GM12878 (cell line): Measurements from ENCODE around the gene LRRC26. TPM values are rescaled to one million over a fixed set of nuclear protein-coding genes. Genes with fewer than 3 reads are reported as not detected.
A peak's percentile ranks its signal among the peaks of the same experiment; 100 is the strongest.

Experiments used
- ATAC-seq: fragments of 200-7000 bp; cut with Tn5 transposase; 3 replicates; pipeline ENCODE4 v1.9.1; 2020; ENCODE audit warnings: mild to moderate bottlenecking, moderate library complexity
- BruUV-seq: library from RNA; stranded (reverse); fragments of 400-500 nt; replicated peaks from 2 replicates; lab custom pipeline; 2021; lab: Mats Ljungman, UMichigan
- CTCF ChIA-PET: fragments of 300-600 bp; sonication (Branson Sonifier 250); formaldehyde crosslinking; extraction: SDS; loops from one replicate; lab custom pipeline; 2021; ENCODE audit warnings: inconsistent platforms; lab: Yijun Ruan, JAX
- POLR2A ChIA-PET: fragments of 350-600 bp; formaldehyde crosslinking; extraction: SDS; loops from one replicate; lab custom pipeline; 2021; ENCODE audit warnings: inconsistent platforms; lab: Charles Lee
- RAD21 ChIA-PET: fragments of 300-600 bp; sonication (Branson Sonifier 250); formaldehyde crosslinking; loops from one replicate; lab custom pipeline; 2023; ENCODE audit warnings: antibody characterized with exemption; ENCODE audit not compliant: unreplicated experiment; lab: Charles Lee
- SMC1A ChIA-PET: fragments of 300-600 bp; sonication (Branson Sonifier 250); formaldehyde crosslinking; loops from one replicate; lab custom pipeline; 2023; ENCODE audit not compliant: unreplicated experiment, uncharacterized antibody; lab: Charles Lee
- DNase-seq: peaks from one replicate; pipeline ENCODE4 v3.0.0-alpha.2; 2011; ENCODE audit warnings: low read depth, low spot score
- FAIRE-seq: peaks from 3 replicates; lab custom pipeline; 2011; peaks lifted over from hg19 to GRCh38; lab: Jason Lieb, UNC
- H2AFZ ChIP-seq: 2 replicates; pipeline ENCODE4 v1.6.0; 2011; ENCODE audit warnings: low read depth, low read length, control low read depth; ENCODE audit not compliant: control insufficient read depth
- H3K27ac ChIP-seq: 2 replicates; pipeline ENCODE4 v1.5.1; 2011; ENCODE audit warnings: control low read depth; ENCODE audit not compliant: control insufficient read depth, insufficient read depth
- H3K27me3 ChIP-seq, 2 experiments: replicated peaks in 1 of 2; 2 replicates each; pipeline versions ENCODE4 v1.6.0 to v1.6.1; 2011; ENCODE audit warnings: low read length in 1 of 2; ENCODE audit not compliant: control insufficient read depth in 2 of 2, insufficient read depth in 2 of 2
- H3K36me3 ChIP-seq, 2 experiments: 2 replicates each; pipeline ENCODE4 v1.5.1; 2011; ENCODE audit warnings: low read length in 1 of 2; ENCODE audit not compliant: control insufficient read depth in 2 of 2, insufficient read depth in 2 of 2
- H3K4me1 ChIP-seq: 2 replicates; pipeline ENCODE4 v1.6.1; 2011; ENCODE audit warnings: mild to moderate bottlenecking, low read length, moderate library complexity, mixed read lengths; ENCODE audit not compliant: control insufficient read depth, insufficient read depth
- H3K4me2 ChIP-seq: 2 replicates; pipeline ENCODE4 v1.6.0; 2011; ENCODE audit warnings: control low read depth; ENCODE audit not compliant: control insufficient read depth, insufficient read depth
- H3K4me3 ChIP-seq: fragments of 200-600 bp; sonication (generic); 2 replicates; pipeline ENCODE4 v1.5.1; 2016
- H3K79me2 ChIP-seq: 2 replicates; pipeline ENCODE4 v1.6.0; 2011; ENCODE audit warnings: low read length; ENCODE audit not compliant: control insufficient read depth, insufficient read depth
- H3K9ac ChIP-seq: 2 replicates; pipeline ENCODE4 v1.8.0; 2011; ENCODE audit warnings: low read length, control low read depth, mixed read lengths; ENCODE audit not compliant: control insufficient read depth, insufficient read depth
- H3K9me3 ChIP-seq: replicated peaks from 3 replicates; pipeline ENCODE4 v1.5.1; 2011; ENCODE audit warnings: mild to moderate bottlenecking, low read length; ENCODE audit not compliant: control insufficient read depth, insufficient read depth
- H4K20me1 ChIP-seq: 2 replicates; pipeline ENCODE4 v1.6.0; 2011; ENCODE audit not compliant: control insufficient read depth, insufficient read depth
- BCL11A ChIP-seq: IDR thresholded peaks from 2 replicates; pipeline ENCODE4 v1.6.1; 2011; ENCODE audit warnings: low read depth, low read length
- MLLT1 ChIP-seq: fragments of 450-650 bp; IDR thresholded peaks from 2 replicates; pipeline ENCODE4 v1.6.1; 2016; ENCODE audit warnings: mild to moderate bottlenecking
- POU2F2 ChIP-seq: IDR thresholded peaks from 3 replicates; pipeline ENCODE4 v1.6.1; 2011; ENCODE audit warnings: low read depth, mild to moderate bottlenecking, low read length, borderline replicate concordance
- ZNF384 ChIP-seq: IDR thresholded peaks from 2 replicates; pipeline ENCODE4 v1.6.1; 2012; ENCODE audit warnings: low read depth, mild to moderate bottlenecking, low read length, improper control_type of control experiment, borderline replicate concordance
- WGBS: methylation state at CpG from one replicate; pipeline ENCODE4 v1.1.6; 2016; ENCODE audit warnings: low lambda C conversion rate; ENCODE audit not compliant: insufficient replicate concordance, insufficient coverage; ENCODE audit errors: missing lambda C conversion rate; 5-methylcytosine and 5-hydroxymethylcytosine counted together
- in situ Hi-C: fragments of 300-500 bp; cut with MboI; formaldehyde crosslinking; loops from 9 replicates; pipeline ENCODE4 v1.14.3; 2018; ENCODE audit warnings: mixed read lengths
- intact Hi-C: fragments of 100-400 bp; cut with micrococcal nuclease; formaldehyde crosslinking; loops from one replicate; pipeline ENCODE4 v1.14.2; 2022; ENCODE audit not compliant: unreplicated experiment
- polyA plus RNA-seq, 11 experiments: library from polyadenylated mRNA; depleted of rRNA in 4 of 11; unstranded in 6 of 11; stranded (reverse) in 5 of 11; fragments of >200 nt; fragmentation: Nextera tagmentation in 4 of 11; fragmentation: Illumina TruSeq in 1 of 11; extraction: Ambion mirVana in 4 of 11; extraction: Trizol in 1 of 11; gene quantifications; 1 replicate in 1 of 11; 2 replicates in 10 of 11; pipeline versions ENCODE4 v1.2.1 to v1.2.3, GENCODE V29; 2011 to 2016; ENCODE audit warnings: inconsistent platforms in 2 of 11, missing spikeins in 2 of 11, low read depth in 1 of 11
- total RNA-seq, 4 experiments: library from RNA; depleted of rRNA in 3 of 4; stranded (reverse); fragments of >200 nt in 3 of 4; fragmentation: Illumina TruSeq in 1 of 4; extraction: Trizol in 1 of 4; gene quantifications; 2 replicates each; pipeline versions ENCODE4 v1.2.1 to v1.2.3, GENCODE V29; 2013 to 2021

LRRC26 gene
- total and polyA plus RNA-seq, 10 of the 15 experiments (the other 5 are each of a cell fraction or from before 2014, with no cell fraction given), result 0.29 to 0.91 (median 0.64) TPM; not detected in 5

GRCh38 chr9:137205126-137206069 is 35.5 kb upstream of the LRRC26 start, which contains the start of the genes NDOR1 and TMEM203 (continued):
- TF ChIP-seq BCL11A (no peak), POU2F2 (peak; percentile 78; the same call in 1 of the 3 replicates)

GRCh38 chr9:137204731-137205125 is 34.9 kb upstream of the LRRC26 start:
- Histone ChIP-seq H3K9me3 (no peaks in the 10 kb centered on the region), H3K4me3 (peak overlapping the region; percentile 95), H3K36me3 (0 out of 4 replicates have a peak, but pooled peaks cover 0 to 4% of the 10 kb centered on the region in 2 experiments), H3K4me1 (peaks cover 38% of the 10 kb centered on the region), H2AFZ (no peak overlapping the region), H3K27me3 (no peaks in the 10 kb centered on the region), H3K9ac (peak overlapping the region; percentile 98), H3K4me2 (peak overlapping the region; percentile 70), H3K79me2 (peaks cover 45% of the 10 kb centered on the region), H3K27ac (peak overlapping the region; percentile 75)
- ATAC-seq (no peak), FAIRE-seq (no peak), DNase-seq (no peak)
- no TSS peak for BruUV-seq
- ChIA-PET CTCF (interaction anchor here (0.9 to 1.9 kb wide), 5 partner anchors 12 to 137 kb away, joined by 3 to 10 read pairs (median 5); partner anchors contain the start of genes RNF224 and SSNA1), RAD21 (interaction anchor here (1.1 to 1.6 kb wide), 4 partner anchors 15 to 18 kb away, joined by 3 to 9 read pairs (median 4); partner anchors contain the start of genes RNF208 and SSNA1), POLR2A (interaction anchor here (1.5 to 8.0 kb wide), 7 partner anchors 16 to 135 kb away, joined by 4 to 68 read pairs (median 6); partner anchors contain the start of genes CYSRT1, MAN1B1, NELFB and RNF208)
- WGBS, result 7% methylated on average over 21 of the region's 21 CpGs
- intact Hi-C loops, result no loop called here
- TF ChIP-seq MLLT1 (0 out of 2 replicates have a peak, but pooled peaks have one; percentile 50), ZNF384 (no peak)
- TF ChIP-seq, all 136 proteins: peak for 1
- in situ Hi-C loops, result no loop called here
- no peaks in the 10 kb centered on the region for H4K20me1 ChIP-seq
- SMC1A ChIA-PET, result interaction anchor here (1.4 to 4.6 kb wide), 2 partner anchors 17 to 19 kb away, joined by 5 to 18 read pairs; partner anchors contain the start of genes ANAPC2, CYSRT1, RNF208 and SSNA1
